Chondrocyte (in vitro differentiated cells): Measurements from ENCODE around the gene ARSB. TPM values are rescaled to one million over a fixed set of nuclear protein-coding genes. Genes with fewer than 3 reads are reported as not detected.

Experiments used
- DNase-seq: peaks from one replicate; pipeline ENCODE4 v3.0.0; 2021; ENCODE audit warnings: mixed read lengths, low spot score
- H3K27ac Mint-ChIP-seq: one replicate; pipeline ENCODE4 v1.8.0; 2021; ENCODE audit warnings: mild to moderate bottlenecking, moderate library complexity, mixed read lengths; ENCODE audit not compliant: unreplicated experiment
- H3K27me3 Mint-ChIP-seq: 2 replicates; pipeline ENCODE4 v1.8.0; 2021; ENCODE audit warnings: low read depth, mixed read lengths
- H3K36me3 Mint-ChIP-seq: 2 replicates; pipeline ENCODE4 v1.8.0; 2021; ENCODE audit warnings: low read depth, mixed read lengths
- H3K4me1 Mint-ChIP-seq: 2 replicates; pipeline ENCODE4 v1.8.0; 2021; ENCODE audit warnings: low read depth, mild to moderate bottlenecking, mixed read lengths
- H3K4me3 Mint-ChIP-seq: one replicate; pipeline ENCODE4 v1.8.0; 2021; ENCODE audit warnings: mild to moderate bottlenecking, moderate library complexity, mixed read lengths; ENCODE audit not compliant: unreplicated experiment
- H3K9me3 Mint-ChIP-seq: 2 replicates; pipeline ENCODE4 v1.8.0; 2021; ENCODE audit warnings: low read depth, mixed read lengths
- total RNA-seq: library from RNA; stranded (reverse); gene quantifications from 3 replicates; pipeline ENCODE4 v1.2.1, GENCODE V29; 2021
- TF ChIP-seq, protein P1 (sequence below): fragments of 200-600 bp; sonication (generic); IDR thresholded peaks from 2 replicates; pipeline ENCODE4 v1.5.0; 2021; ENCODE audit warnings: antibody characterized with exemption, mild to moderate bottlenecking, moderate library complexity

ARSB gene
- total RNA-seq, 1 donor from 2014 or later = 45.1 TPM

DNA sequence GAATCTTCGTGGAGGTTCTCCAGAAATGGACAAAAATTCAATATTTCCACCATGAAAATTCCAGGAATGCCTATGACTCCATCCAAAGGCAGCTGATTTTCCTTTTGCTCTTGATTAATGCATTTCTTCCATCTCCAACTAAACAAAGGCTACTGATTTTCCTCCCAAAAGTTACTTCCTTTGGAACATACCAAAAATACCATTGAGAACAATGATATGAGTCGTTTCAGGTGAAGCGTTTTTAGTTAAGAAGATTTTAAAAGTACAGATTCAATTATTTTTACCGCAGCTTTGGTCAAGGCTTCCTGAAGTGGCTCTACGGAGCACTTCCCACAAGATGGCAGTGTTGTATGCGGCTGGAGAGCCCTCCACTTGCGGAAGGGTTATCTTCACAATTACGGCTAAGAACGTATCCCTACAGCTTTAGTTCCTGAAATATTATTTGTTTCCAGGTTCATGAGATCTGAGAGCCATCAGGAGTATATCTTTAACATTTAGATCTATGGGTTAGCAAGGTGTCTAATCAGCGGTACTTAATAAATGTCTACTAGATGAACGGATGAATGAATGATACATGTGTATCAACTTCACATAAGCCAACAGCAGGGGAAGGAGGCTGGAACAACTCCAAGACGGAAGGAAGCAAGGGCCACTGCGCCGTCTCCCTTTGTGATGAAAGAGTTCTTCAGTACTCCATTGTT lies 35.9 kb upstream of the ARSB start:
- Mint-ChIP-seq H3K27ac (peak overlapping the region; percentile 88), H3K9me3 (no peaks in the 10 kb centered on the region), H3K36me3 (no peaks in the 10 kb centered on the region), H3K4me3 (peak overlapping the region; percentile 65), H3K4me1 (peaks cover 26% of the 10 kb centered on the region), H3K27me3 (no peaks in the 10 kb centered on the region)
- no peak for DNase-seq
- TF ChIP-seq, protein P1, sequence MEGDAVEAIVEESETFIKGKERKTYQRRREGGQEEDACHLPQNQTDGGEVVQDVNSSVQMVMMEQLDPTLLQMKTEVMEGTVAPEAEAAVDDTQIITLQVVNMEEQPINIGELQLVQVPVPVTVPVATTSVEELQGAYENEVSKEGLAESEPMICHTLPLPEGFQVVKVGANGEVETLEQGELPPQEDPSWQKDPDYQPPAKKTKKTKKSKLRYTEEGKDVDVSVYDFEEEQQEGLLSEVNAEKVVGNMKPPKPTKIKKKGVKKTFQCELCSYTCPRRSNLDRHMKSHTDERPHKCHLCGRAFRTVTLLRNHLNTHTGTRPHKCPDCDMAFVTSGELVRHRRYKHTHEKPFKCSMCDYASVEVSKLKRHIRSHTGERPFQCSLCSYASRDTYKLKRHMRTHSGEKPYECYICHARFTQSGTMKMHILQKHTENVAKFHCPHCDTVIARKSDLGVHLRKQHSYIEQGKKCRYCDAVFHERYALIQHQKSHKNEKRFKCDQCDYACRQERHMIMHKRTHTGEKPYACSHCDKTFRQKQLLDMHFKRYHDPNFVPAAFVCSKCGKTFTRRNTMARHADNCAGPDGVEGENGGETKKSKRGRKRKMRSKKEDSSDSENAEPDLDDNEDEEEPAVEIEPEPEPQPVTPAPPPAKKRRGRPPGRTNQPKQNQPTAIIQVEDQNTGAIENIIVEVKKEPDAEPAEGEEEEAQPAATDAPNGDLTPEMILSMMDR = peak; percentile 98

DNA sequence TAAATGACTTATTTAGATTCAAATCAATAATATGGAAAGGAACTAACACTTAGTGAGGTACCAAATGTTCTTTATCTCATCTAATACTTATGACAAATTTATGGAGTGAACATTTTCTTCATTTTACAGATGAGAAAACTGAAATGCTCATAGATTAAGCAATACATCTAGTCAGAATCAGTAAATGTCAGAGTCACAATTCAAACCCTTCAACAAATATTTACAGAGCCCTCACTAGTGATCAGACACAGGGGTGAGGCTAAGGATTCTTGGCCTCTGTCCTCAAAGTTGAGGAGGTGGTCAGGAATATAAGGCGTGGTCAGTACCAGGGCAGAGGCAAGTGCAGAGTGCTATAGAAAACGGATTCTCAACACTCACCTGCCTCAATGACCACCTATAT lies 29.5 kb upstream of the ARSB start:
- Mint-ChIP-seq H3K27me3 (peaks cover 4% of the 10 kb centered on the region), H3K27ac (no peak overlapping the region), H3K36me3 (peaks cover 6% of the 10 kb centered on the region), H3K4me3 (no peak overlapping the region), H3K9me3 (peaks cover 13% of the 10 kb centered on the region), H3K4me1 (no peaks in the 10 kb centered on the region)
- DNase-seq = no peak
- TF ChIP-seq, protein P1 = no peak

DNA sequence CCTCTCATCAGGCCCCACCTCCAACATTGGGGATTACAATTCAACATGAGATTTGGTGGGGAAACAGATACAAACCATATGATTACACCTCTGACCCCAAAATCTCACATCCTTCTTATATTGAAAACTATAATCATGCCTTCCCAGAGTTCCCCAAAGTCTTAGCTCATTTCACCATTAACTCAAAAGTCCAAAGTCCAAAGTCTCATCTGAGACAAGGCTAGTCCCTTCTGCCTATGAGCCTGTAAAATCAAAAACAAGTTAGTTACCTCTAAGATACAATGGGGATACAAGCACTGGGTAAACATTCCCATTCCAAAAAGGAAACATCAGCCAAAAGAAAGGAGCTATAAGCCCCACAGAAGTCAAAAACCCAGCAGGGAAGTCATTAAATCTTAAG lies 26.8 kb upstream of the ARSB start:
- Mint-ChIP-seq H3K36me3 (peaks cover 6% of the 10 kb centered on the region), H3K4me1 (no peaks in the 10 kb centered on the region), H3K27me3 (peaks cover 4% of the 10 kb centered on the region), H3K9me3 (peaks cover 13% of the 10 kb centered on the region), H3K4me3 (no peak overlapping the region), H3K27ac (no peak overlapping the region)
- no peak for DNase-seq
- TF ChIP-seq, protein P1 = no peak

DNA sequence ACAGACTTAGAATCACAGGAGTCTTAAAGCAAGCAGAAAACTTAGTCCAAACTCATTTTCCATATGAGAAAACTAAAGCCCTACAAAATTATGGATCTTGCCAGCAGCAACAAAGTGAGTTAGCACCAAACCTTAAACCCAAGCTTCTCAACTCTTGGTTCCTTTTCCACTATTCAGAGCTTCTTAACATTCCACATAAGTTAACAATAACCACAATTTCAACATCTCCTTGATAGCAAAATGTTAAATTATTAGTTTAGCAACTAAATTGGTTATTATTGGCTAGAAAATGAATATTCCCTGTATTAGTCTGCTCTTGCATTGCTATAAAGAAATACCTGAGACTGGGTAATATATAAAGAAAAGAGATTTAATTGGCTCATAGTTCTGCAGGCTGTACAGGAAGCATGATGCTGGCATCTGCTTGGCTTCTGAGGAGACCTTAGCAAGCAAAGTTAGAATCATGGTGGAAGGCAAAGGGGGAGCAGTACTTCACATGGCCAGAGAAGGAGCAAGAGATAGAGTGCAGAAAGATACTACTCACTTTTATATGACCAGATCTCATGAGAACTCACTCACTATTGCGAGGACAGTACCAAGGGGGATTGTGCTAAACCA lies 26.2 kb upstream of the ARSB start:
- no peak for DNase-seq
- TF ChIP-seq, protein P1 = peak; percentile 23
- Mint-ChIP-seq H3K4me3 (no peak overlapping the region), H3K27ac (no peak overlapping the region), H3K27me3 (peaks cover 4% of the 10 kb centered on the region), H3K9me3 (peaks cover 13% of the 10 kb centered on the region), H3K4me1 (no peaks in the 10 kb centered on the region), H3K36me3 (peaks cover 6% of the 10 kb centered on the region)

DNA sequence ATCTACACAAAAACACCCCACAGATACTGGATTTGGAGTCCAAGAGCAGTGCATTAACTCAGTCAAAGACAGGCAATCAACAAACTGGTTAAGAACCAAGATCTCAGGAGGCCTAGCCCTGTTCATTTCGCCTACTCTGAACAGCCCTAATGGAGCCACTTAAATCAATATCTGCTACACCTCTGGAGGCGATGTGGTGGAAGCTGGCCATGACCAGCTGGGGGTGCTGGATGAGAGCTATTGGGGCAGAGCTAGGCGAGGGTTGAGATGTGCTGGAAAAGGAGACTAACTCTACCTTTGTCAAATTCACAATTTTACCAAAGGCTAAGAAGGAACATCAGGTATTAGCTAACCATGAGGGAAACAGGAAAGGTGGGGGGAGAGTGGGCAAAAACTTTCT lies 23.3 kb upstream of the ARSB start:
- TF ChIP-seq, protein P1 = no peak
- Mint-ChIP-seq H3K27me3 (peaks cover 4% of the 10 kb centered on the region), H3K4me1 (no peaks in the 10 kb centered on the region), H3K27ac (no peak overlapping the region), H3K9me3 (peaks cover 9% of the 10 kb centered on the region), H3K36me3 (peaks cover 6% of the 10 kb centered on the region), H3K4me3 (no peak overlapping the region)
- DNase-seq = no peak
